Hepatocyte (in vitro differentiated cells): Measurements from ENCODE around the gene DISC1. TPM values are rescaled to one million over a fixed set of nuclear protein-coding genes. Genes with fewer than 3 reads are reported as not detected.

ENCODE experiments used
- DNase-seq: peaks from one replicate; pipeline ENCODE4 v3.0.0-alpha.2; 2016; ENCODE audit warnings: low spot score
- H2AFZ ChIP-seq: fragments of 200-600 bp; sonication (generic); 2 replicates; pipeline ENCODE4 v1.6.0; 2016; ENCODE audit warnings: antibody characterized with exemption, mild to moderate bottlenecking
- H3K27ac ChIP-seq: fragments of 200-600 bp; sonication (generic); 2 replicates; pipeline ENCODE4 v1.5.1; 2016; ENCODE audit warnings: mild to moderate bottlenecking
- H3K27me3 ChIP-seq: fragments of 200-600 bp; sonication (generic); 2 replicates; pipeline ENCODE4 v1.6.1; 2016
- H3K36me3 ChIP-seq: fragments of 200-600 bp; sonication (generic); replicated peaks from 2 replicates; pipeline ENCODE4 v1.5.1; 2016; ENCODE audit warnings: low read depth; ENCODE audit not compliant: insufficient read depth
- H3K4me1 ChIP-seq: fragments of 200-600 bp; sonication (generic); 2 replicates; pipeline ENCODE4 v1.5.1; 2016; ENCODE audit warnings: mild to moderate bottlenecking, moderate library complexity; ENCODE audit not compliant: insufficient read depth
- H3K4me2 ChIP-seq: fragments of 200-600 bp; sonication (generic); 2 replicates; pipeline ENCODE4 v1.6.0; 2016
- H3K4me3 ChIP-seq: fragments of 200-600 bp; sonication (generic); 2 replicates; pipeline ENCODE4 v1.5.1; 2016; ENCODE audit warnings: mild to moderate bottlenecking
- H3K79me2 ChIP-seq: fragments of 200-600 bp; sonication (generic); 2 replicates; pipeline ENCODE4 v1.6.0; 2017; ENCODE audit warnings: mild to moderate bottlenecking
- H3K9me2 ChIP-seq: fragments of 200-600 bp; sonication (generic); replicated peaks from 2 replicates; pipeline ENCODE4 v1.6.0; 2017; ENCODE audit warnings: mild to moderate bottlenecking; ENCODE audit not compliant: insufficient read depth
- H3K9me3 ChIP-seq: fragments of 200-600 bp; sonication (generic); 2 replicates; pipeline ENCODE4 v1.5.1; 2016; ENCODE audit warnings: low read depth, mild to moderate bottlenecking
- H4K20me1 ChIP-seq: fragments of 200-600 bp; sonication (generic); 2 replicates; pipeline ENCODE4 v1.6.0; 2016; ENCODE audit warnings: mild to moderate bottlenecking; ENCODE audit not compliant: insufficient read depth, poor library complexity, severe bottlenecking
- EZH2 ChIP-seq: fragments of 200-600 bp; sonication (generic); IDR thresholded peaks from 2 replicates; pipeline ENCODE4 v1.6.1; 2016; ENCODE audit warnings: antibody characterized with exemption, mild to moderate bottlenecking, borderline replicate concordance
- EZH2phosphoT487 ChIP-seq: fragments of 200-600 bp; sonication (generic); IDR thresholded peaks from one replicate; pipeline ENCODE4 v1.6.1; 2018; ENCODE audit warnings: antibody characterized with exemption, mild to moderate bottlenecking, low read depth, moderate library complexity; ENCODE audit not compliant: unreplicated experiment, severe bottlenecking
- WGBS: methylation state at CpG from one replicate; pipeline ENCODE4 v1.1.6; 2016; ENCODE audit warnings: low lambda C conversion rate; ENCODE audit errors: missing lambda C conversion rate; 5-methylcytosine and 5-hydroxymethylcytosine counted together
- polyA plus RNA-seq: library from polyadenylated mRNA; unstranded; fragments of >200 nt; fragmentation: Nextera tagmentation; extraction: Ambion mirVana; gene quantifications from 2 replicates; pipeline ENCODE4 v1.2.1, GENCODE V29; 2016
- total RNA-seq: library from RNA; depleted of rRNA; stranded (reverse); fragments of >200 nt; gene quantifications from 2 replicates; pipeline ENCODE4 v1.2.3, GENCODE V29; 2014
- TF ChIP-seq, protein P1 (sequence below): fragments of 200-600 bp; sonication (generic); IDR thresholded peaks from 2 replicates; pipeline ENCODE4 v1.5.1; 2016; ENCODE audit warnings: antibody characterized with exemption, mild to moderate bottlenecking; ENCODE audit not compliant: poor library complexity

The DISC1 gene
- total and polyA plus RNA-seq, 2 experiments from 2014 or later, result 3.0 to 4.7 TPM

DNA sequence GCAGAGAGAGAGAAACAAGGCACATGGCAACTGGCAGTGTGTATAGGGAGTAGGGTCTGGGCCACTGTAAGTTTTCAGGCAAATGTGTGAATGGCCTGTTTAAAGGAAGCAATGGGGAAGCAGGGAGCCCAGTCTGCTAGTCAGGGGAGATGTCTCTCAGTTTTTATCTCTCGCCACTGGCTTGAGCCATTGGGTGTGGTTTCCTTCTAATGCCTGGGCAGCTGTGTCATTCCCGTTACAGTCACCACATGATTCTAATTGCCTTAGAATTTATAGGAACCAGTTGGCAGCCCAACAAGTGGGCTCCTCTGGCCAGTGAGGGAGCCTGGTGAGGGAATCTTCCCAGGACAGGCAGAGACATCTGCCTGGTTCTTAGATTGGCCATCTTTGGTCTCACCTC lies 182.4 kb downstream of the DISC1 start:
- Histone ChIP-seq H3K9me2 (no peaks in the 10 kb centered on the region), H3K4me1 (no peaks in the 10 kb centered on the region), H3K79me2 (no peaks in the 10 kb centered on the region), H2AFZ (no peak overlapping the region), H3K9me3 (no peaks in the 10 kb centered on the region), H3K4me3 (no peak overlapping the region), H3K4me2 (no peak overlapping the region), H3K27ac (no peak overlapping the region), H4K20me1 (no peaks in the 10 kb centered on the region), H3K36me3 (no peaks in the 10 kb centered on the region), H3K27me3 (no peaks in the 10 kb centered on the region)
- DNase-seq, result no peak
- WGBS, result 83% methylated on average over 2 of the region's 2 CpGs
- no peak for TF ChIP-seq EZH2
- TF ChIP-seq, protein P1, sequence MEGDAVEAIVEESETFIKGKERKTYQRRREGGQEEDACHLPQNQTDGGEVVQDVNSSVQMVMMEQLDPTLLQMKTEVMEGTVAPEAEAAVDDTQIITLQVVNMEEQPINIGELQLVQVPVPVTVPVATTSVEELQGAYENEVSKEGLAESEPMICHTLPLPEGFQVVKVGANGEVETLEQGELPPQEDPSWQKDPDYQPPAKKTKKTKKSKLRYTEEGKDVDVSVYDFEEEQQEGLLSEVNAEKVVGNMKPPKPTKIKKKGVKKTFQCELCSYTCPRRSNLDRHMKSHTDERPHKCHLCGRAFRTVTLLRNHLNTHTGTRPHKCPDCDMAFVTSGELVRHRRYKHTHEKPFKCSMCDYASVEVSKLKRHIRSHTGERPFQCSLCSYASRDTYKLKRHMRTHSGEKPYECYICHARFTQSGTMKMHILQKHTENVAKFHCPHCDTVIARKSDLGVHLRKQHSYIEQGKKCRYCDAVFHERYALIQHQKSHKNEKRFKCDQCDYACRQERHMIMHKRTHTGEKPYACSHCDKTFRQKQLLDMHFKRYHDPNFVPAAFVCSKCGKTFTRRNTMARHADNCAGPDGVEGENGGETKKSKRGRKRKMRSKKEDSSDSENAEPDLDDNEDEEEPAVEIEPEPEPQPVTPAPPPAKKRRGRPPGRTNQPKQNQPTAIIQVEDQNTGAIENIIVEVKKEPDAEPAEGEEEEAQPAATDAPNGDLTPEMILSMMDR, result no peak
- no peak for TF ChIP-seq EZH2phosphoT487

DNA sequence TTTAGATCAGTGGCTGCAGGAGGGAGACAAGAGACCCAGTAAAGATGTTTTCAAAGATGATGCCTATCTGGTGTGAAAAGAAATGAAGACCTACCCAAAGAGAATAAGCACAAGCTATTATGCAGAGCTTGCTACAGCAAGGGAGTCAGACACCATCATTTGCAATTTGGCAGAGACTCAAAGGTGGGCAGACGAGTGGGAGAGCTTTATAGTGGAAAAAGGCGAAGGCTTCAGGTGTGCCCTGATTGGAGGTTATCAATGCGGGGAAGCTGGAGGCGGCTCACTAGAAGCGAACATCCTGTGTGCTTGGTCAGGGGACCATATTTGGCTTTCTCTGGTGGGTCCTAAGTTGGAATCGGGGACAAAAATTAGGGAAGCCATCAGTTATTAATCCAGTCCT lies 183.8 kb downstream of the DISC1 start:
- no peaks in the 10 kb centered on the region for H3K36me3 ChIP-seq
- no peak overlapping the region for H3K27ac ChIP-seq
- H3K27me3 ChIP-seq, result no peaks in the 10 kb centered on the region
- H4K20me1 ChIP-seq, result no peaks in the 10 kb centered on the region
- TF ChIP-seq, protein P1, result no peak
- TF ChIP-seq EZH2, result no peak
- no peak overlapping the region for H2AFZ ChIP-seq
- no peaks in the 10 kb centered on the region for H3K9me3 ChIP-seq
- no peaks in the 10 kb centered on the region for H3K79me2 ChIP-seq
- H3K4me3 ChIP-seq, result no peak overlapping the region
- DNase-seq, result no peak
- no peaks in the 10 kb centered on the region for H3K4me1 ChIP-seq
- no peak overlapping the region for H3K4me2 ChIP-seq
- 97% methylated on average over 6 of the region's 6 CpGs for WGBS
- H3K9me2 ChIP-seq, result no peaks in the 10 kb centered on the region

DNA sequence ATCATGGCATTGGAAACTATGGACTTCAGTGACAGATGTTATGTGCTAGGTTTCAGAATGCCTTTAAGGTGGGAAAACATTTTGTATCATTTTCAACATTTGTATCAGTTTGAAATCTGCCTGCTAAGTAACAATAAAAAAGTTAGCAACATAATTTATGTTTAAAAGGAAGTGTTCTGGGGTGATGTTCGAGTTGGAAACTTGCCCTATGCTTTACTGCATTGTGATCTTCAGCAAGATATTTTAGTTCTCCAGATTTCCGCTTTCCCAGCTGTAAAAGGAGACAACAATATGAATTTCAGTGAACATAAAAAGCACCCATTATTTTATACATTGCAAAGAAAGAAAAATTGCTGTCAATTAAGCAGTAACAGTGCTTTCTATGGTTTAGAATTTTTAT lies 187.4 kb downstream of the DISC1 start:
- Histone ChIP-seq H3K4me2 (no peak overlapping the region), H3K9me3 (no peaks in the 10 kb centered on the region), H3K79me2 (no peaks in the 10 kb centered on the region), H3K27me3 (no peaks in the 10 kb centered on the region), H3K9me2 (no peaks in the 10 kb centered on the region), H3K4me3 (no peak overlapping the region), H3K27ac (no peak overlapping the region), H3K4me1 (no peaks in the 10 kb centered on the region), H4K20me1 (no peaks in the 10 kb centered on the region), H2AFZ (no peak overlapping the region), H3K36me3 (no peaks in the 10 kb centered on the region)
- no peak for DNase-seq
- no peak for TF ChIP-seq EZH2phosphoT487
- TF ChIP-seq, protein P1, result no peak
- no peak for TF ChIP-seq EZH2
- 84% methylated on average over 2 of the region's 2 CpGs for whole genome bisulfite sequencing

DNA sequence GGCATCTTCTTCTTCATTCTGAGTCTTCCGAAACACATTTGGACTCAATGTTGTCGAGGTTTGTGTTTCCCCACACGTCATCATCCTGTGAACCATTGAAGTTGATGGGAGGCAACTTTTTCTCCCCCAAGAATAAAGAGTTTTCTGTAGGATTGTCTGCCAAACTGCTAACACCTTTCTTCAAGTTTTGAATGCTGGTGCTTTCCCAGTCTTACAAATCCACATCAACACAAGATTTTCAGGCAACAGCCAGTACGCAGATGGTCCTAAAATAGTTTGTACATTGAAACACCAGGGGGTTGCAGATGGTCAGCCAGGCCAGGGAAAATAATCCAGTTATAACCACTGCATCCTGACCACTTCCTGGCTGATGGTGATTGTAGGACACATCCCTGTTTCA lies 187.9 kb downstream of the DISC1 start:
- H3K27me3 ChIP-seq, result no peaks in the 10 kb centered on the region
- H4K20me1 ChIP-seq, result no peaks in the 10 kb centered on the region
- WGBS, result 86% methylated on average over 4 of the region's 4 CpGs
- no peaks in the 10 kb centered on the region for H3K9me2 ChIP-seq
- no peak overlapping the region for H3K4me3 ChIP-seq
- no peak overlapping the region for H3K4me2 ChIP-seq
- H3K79me2 ChIP-seq, result no peaks in the 10 kb centered on the region
- H3K27ac ChIP-seq, result no peak overlapping the region
- TF ChIP-seq EZH2phosphoT487, result no peak
- TF ChIP-seq, protein P1, result no peak
- no peak for TF ChIP-seq EZH2
- no peaks in the 10 kb centered on the region for H3K9me3 ChIP-seq
- no peaks in the 10 kb centered on the region for H3K36me3 ChIP-seq
- H2AFZ ChIP-seq, result no peak overlapping the region
- DNase-seq, result no peak
- no peaks in the 10 kb centered on the region for H3K4me1 ChIP-seq
